ENCODE results near the gene MEMO1. TPM values are rescaled to one million over a fixed set of nuclear protein-coding genes. Genes with fewer than 3 reads are reported as not detected.
"Not testable (repeated sequence)": the region's sequence is repeated elsewhere in the genome, so short reads cannot be mapped to it uniquely, and the experiment has no call there.

The MEMO1 gene
- total RNA-seq, 2 donors from 2014 or later, result 20.9 to 26.1 TPM

GRCh38 chr2:32039447-32040219 lies 28.8 kb upstream of the MEMO1 start, which contains the start of gene DPY30:
TSS of gene DPY30 (minus strand) at chr2:32039805. CDS start at chr2:32039456, 349 bp downstream.
- Histone ChIP-seq H3K36me3 (no peaks in the 10 kb centered on the region), H3K27me3 (no peaks in the 10 kb centered on the region), H3K9me3 (no peaks in the 10 kb centered on the region), H3K4me1 (peaks cover 0 to 15% of the 10 kb centered on the region in 2 donors), H3K4me3 (peak within 1 kb of the TSS; percentile 87 to 96), H3K27ac (peak within 1 kb of the TSS; percentile 87 to 88)
- TF ChIP-seq, protein P1, sequence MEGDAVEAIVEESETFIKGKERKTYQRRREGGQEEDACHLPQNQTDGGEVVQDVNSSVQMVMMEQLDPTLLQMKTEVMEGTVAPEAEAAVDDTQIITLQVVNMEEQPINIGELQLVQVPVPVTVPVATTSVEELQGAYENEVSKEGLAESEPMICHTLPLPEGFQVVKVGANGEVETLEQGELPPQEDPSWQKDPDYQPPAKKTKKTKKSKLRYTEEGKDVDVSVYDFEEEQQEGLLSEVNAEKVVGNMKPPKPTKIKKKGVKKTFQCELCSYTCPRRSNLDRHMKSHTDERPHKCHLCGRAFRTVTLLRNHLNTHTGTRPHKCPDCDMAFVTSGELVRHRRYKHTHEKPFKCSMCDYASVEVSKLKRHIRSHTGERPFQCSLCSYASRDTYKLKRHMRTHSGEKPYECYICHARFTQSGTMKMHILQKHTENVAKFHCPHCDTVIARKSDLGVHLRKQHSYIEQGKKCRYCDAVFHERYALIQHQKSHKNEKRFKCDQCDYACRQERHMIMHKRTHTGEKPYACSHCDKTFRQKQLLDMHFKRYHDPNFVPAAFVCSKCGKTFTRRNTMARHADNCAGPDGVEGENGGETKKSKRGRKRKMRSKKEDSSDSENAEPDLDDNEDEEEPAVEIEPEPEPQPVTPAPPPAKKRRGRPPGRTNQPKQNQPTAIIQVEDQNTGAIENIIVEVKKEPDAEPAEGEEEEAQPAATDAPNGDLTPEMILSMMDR (IDR thresholded peaks at IDR 0.05), result peak in 1 of 2 donors; percentile 45
- DNase-seq (ENCODE audit: low spot score), result peak; percentile 90

DNA sequence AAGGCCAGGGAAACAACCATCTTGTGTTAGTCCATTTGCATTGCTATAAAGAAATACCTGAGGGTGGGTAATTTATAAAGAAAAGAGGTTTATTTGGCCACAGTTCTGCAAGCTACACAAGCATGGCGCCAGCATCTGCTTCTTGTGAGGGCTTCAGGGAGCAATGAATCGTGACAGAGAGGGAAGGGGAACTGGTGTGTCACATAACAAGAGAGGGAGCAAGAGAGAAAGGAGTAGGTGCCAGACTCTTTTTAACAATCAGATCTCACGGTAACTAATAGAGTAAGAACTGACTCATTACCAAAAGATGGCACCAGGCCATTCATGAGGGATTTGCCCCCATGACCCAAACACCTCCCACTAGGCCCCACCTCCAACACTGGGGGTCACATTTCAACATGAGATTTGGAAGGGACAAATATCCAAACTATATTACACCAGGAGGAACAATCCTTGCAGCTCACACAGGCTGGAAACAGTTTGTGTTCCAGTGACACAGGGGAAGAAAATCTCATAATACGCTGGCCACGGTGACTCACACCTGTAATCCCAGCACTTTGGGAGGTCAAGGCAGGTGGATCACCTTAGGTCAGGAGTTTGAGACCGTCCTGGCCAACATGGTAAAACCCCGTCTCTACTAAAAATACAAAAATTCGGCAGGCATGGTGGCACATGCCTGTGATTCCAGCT lies 23.5 kb upstream of the MEMO1 start:
- DNase-seq (ENCODE audit: low spot score); H3K27ac ChIP-seq; H3K27me3 ChIP-seq; H3K4me3 ChIP-seq; H3K9me3 ChIP-seq: not testable (repeated sequence)
- Histone ChIP-seq H3K36me3 (peaks cover 18% of the 10 kb centered on the region), H3K4me1 (peaks cover 0 to 10% of the 10 kb centered on the region in 2 donors)

GRCh38 chr2:32018789-32019482 lies 8.1 kb upstream of the MEMO1 start:
- peaks cover 33% of the 10 kb centered on the region for H3K36me3 ChIP-seq
- H3K4me1 ChIP-seq; H3K27me3 ChIP-seq; H3K4me3 ChIP-seq; DNase-seq (ENCODE audit: low spot score); H3K27ac ChIP-seq; H3K9me3 ChIP-seq: not testable (repeated sequence)

DNA sequence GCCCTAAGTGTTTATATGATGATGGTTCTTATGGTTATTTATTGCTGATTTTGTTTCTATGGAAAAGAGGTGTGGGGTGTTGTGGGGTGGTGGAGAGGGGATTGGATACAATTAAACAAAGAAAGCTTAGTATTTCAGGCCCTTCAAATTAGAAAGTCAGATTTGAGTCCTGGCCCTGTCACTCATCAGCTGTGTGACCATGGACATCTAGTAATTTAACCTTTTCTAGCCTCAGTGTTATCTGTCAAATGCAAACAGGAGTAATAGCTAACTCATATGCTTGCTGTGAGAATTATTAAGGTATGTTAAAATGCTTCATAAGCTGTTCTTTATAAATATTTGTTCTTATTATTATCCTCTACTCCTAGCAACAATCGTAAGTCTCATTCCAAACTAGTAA lies 2.1 kb upstream of the MEMO1 start:
- H3K9me3 ChIP-seq, result no peaks in the 10 kb centered on the region

DNA sequence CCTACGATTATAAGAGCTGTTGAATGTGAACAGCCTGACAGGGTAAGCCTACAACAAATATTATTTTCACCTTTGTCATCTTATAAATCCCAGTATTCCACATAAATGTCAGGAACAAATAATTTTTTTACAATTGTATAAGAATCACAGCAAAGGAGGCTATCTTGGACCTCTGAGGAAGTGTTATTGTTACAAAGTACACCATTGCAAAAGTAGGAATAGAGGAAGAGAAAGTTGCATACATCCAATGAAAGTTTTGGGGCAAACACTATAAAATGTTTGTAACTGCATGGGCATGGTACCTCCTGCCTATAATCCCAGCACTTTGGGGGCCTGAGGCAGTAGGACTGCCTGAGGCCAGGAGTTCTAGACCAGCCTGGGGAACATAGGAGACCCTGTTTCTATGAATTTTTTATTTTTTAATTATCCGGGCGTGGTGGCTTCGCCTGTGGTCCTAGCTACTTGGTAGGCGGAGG lies 715 bp upstream of the MEMO1 start:
- DNase-seq (ENCODE audit: low spot score), result no peak
- H3K4me3 ChIP-seq, result peak overlapping the region; percentile 73 to 92
- TF ChIP-seq, protein P1 (IDR thresholded peaks at IDR 0.05), result no peak
- H3K36me3 ChIP-seq, result no peaks in the 10 kb centered on the region
- H3K27me3 ChIP-seq, result no peaks in the 10 kb centered on the region
- H3K9me3 ChIP-seq, result no peaks in the 10 kb centered on the region
- peak overlapping the region; percentile 89 to 93 for H3K27ac ChIP-seq
- peaks cover 0 to 22% of the 10 kb centered on the region in 2 donors for H3K4me1 ChIP-seq

More for the DNA sequence above, 2.1 kb upstream of the MEMO1 start:
- no peak for DNase-seq (ENCODE audit: low spot score)
- TF ChIP-seq, protein P1 (IDR thresholded peaks at IDR 0.05), result no peak
- Histone ChIP-seq H3K4me1 (peaks cover 0 to 22% of the 10 kb centered on the region in 2 donors), H3K27ac (no peak overlapping the region), H3K4me3 (no peak overlapping the region), H3K36me3 (no peaks in the 10 kb centered on the region), H3K27me3 (no peaks in the 10 kb centered on the region)

GRCh38 chr2:32010280-32010669 lies 533 bp downstream of the MEMO1 start:
- not testable (repeated sequence) for H3K27me3 ChIP-seq; DNase-seq (ENCODE audit: low spot score); H3K36me3 ChIP-seq; H3K9me3 ChIP-seq
- peaks cover 0 to 22% of the 10 kb centered on the region in 2 donors for H3K4me1 ChIP-seq
- H3K27ac ChIP-seq, result peak overlapping the region; percentile 89 to 93
- peak overlapping the region; percentile 73 to 92 for H3K4me3 ChIP-seq
